ENCODE results near the gene KCNQ1OT1.

The KCNQ1OT1 gene

GRCh38 chr11:2651826-2652271 lies 47.9 kb downstream of the KCNQ1OT1 start:
- no peak overlapping the region for H3K9ac ChIP-seq (ENCODE audit: low read length)
- no peaks in the 10 kb centered on the region for H3K36me3 ChIP-seq (ENCODE audit: control insufficient read depth, insufficient read depth, low read length)

GRCh38 chr11:2651054-2651617 lies 48.7 kb downstream of the KCNQ1OT1 start:
- Histone ChIP-seq H3K79me2 (ENCODE audit: control insufficient read depth, insufficient read depth, low read length) (no peaks in the 10 kb centered on the region), H4K5ac (ENCODE audit: low read length) (no peak overlapping the region), H3K4me1 (ENCODE audit: control insufficient read depth, low read depth, low read length) (no peaks in the 10 kb centered on the region), H3K4me3 (ENCODE audit: low read length) (no peak overlapping the region), H3K56ac (ENCODE audit: low read length) (no peak overlapping the region), H3K79me1 (ENCODE audit: low read length) (no peaks in the 10 kb centered on the region), H3K23ac (ENCODE audit: low read length) (no peak overlapping the region), H3K9ac (ENCODE audit: low read length) (no peak overlapping the region), H3K36me3 (ENCODE audit: control insufficient read depth, insufficient read depth, low read length) (no peaks in the 10 kb centered on the region), H2AK5ac (ENCODE audit: low read length) (no peak overlapping the region), H3K18ac (ENCODE audit: low read length) (no peak overlapping the region), H3K4ac (ENCODE audit: low read depth, low read length) (no peak overlapping the region), H2BK120ac (ENCODE audit: low read depth, low read length) (no peak overlapping the region), H3K4me2 (ENCODE audit: low read length) (no peak overlapping the region), H2BK15ac (replicated peaks; ENCODE audit: low read depth) (no peak overlapping the region), H2BK5ac (ENCODE audit: low read length) (no peak overlapping the region), H3K27me3 (ENCODE audit: insufficient read depth, low read length, poor library complexity) (no peaks in the 10 kb centered on the region), H3K27ac (ENCODE audit: low read depth, low read length) (no peak overlapping the region), H4K8ac (ENCODE audit: low read depth, low read length) (no peak overlapping the region)
- no peak for DNase-seq
- no CpG with 5 or more reads among the region's 4 CpGs for WGBS (ENCODE audit: extremely low coverage, insufficient coverage, low lambda C conversion rate)

More at GRCh38 chr11:2651826-2652271, 47.9 kb downstream of the KCNQ1OT1 start:
- DNase-seq, result no peak
- no CpG with 5 or more reads among the region's 7 CpGs for WGBS (ENCODE audit: extremely low coverage, insufficient coverage, low lambda C conversion rate)
- H3K18ac ChIP-seq (ENCODE audit: low read length), result no peak overlapping the region
- no peak overlapping the region for H3K4me3 ChIP-seq (ENCODE audit: low read length)
- H4K5ac ChIP-seq (ENCODE audit: low read length), result no peak overlapping the region
- H3K4ac ChIP-seq (ENCODE audit: low read depth, low read length), result no peak overlapping the region
- H3K23ac ChIP-seq (ENCODE audit: low read length), result no peak overlapping the region
- H3K4me2 ChIP-seq (ENCODE audit: low read length), result no peak overlapping the region
- no peaks in the 10 kb centered on the region for H3K27me3 ChIP-seq (ENCODE audit: insufficient read depth, low read length, poor library complexity)
- no peak overlapping the region for H2BK5ac ChIP-seq (ENCODE audit: low read length)
- H3K79me1 ChIP-seq (ENCODE audit: low read length), result no peaks in the 10 kb centered on the region
- H3K79me2 ChIP-seq (ENCODE audit: control insufficient read depth, insufficient read depth, low read length), result no peaks in the 10 kb centered on the region
- no peak overlapping the region for H2BK15ac ChIP-seq (replicated peaks; ENCODE audit: low read depth)
- no peak overlapping the region for H2BK120ac ChIP-seq (ENCODE audit: low read depth, low read length)
- no peak overlapping the region for H2AK5ac ChIP-seq (ENCODE audit: low read length)
- H3K4me1 ChIP-seq (ENCODE audit: control insufficient read depth, low read depth, low read length), result no peaks in the 10 kb centered on the region
- H3K27ac ChIP-seq (ENCODE audit: low read depth, low read length), result no peak overlapping the region
- H4K8ac ChIP-seq (ENCODE audit: low read depth, low read length), result no peak overlapping the region
- H3K56ac ChIP-seq (ENCODE audit: low read length), result no peak overlapping the region

GRCh38 chr11:2650343-2650867 lies 49.4 kb downstream of the KCNQ1OT1 start:
- Histone ChIP-seq H3K9ac (ENCODE audit: low read length) (no peak overlapping the region), H3K79me1 (ENCODE audit: low read length) (no peaks in the 10 kb centered on the region), H3K4me3 (ENCODE audit: low read length) (no peak overlapping the region), H3K4me1 (ENCODE audit: control insufficient read depth, low read depth, low read length) (no peaks in the 10 kb centered on the region), H2AK5ac (ENCODE audit: low read length) (no peak overlapping the region), H3K79me2 (ENCODE audit: control insufficient read depth, insufficient read depth, low read length) (no peaks in the 10 kb centered on the region), H3K23ac (ENCODE audit: low read length) (no peak overlapping the region), H3K36me3 (ENCODE audit: control insufficient read depth, insufficient read depth, low read length) (no peaks in the 10 kb centered on the region), H2BK15ac (replicated peaks; ENCODE audit: low read depth) (no peak overlapping the region), H4K5ac (ENCODE audit: low read length) (no peak overlapping the region), H4K8ac (ENCODE audit: low read depth, low read length) (no peak overlapping the region), H3K27me3 (ENCODE audit: insufficient read depth, low read length, poor library complexity) (no peaks in the 10 kb centered on the region), H2BK5ac (ENCODE audit: low read length) (no peak overlapping the region), H3K27ac (ENCODE audit: low read depth, low read length) (no peak overlapping the region), H2BK120ac (ENCODE audit: low read depth, low read length) (no peak overlapping the region), H3K56ac (ENCODE audit: low read length) (no peak overlapping the region), H3K18ac (ENCODE audit: low read length) (no peak overlapping the region), H3K4me2 (ENCODE audit: low read length) (no peak overlapping the region), H3K4ac (ENCODE audit: low read depth, low read length) (no peak overlapping the region)
- WGBS (ENCODE audit: extremely low coverage, insufficient coverage, low lambda C conversion rate), result no CpG with 5 or more reads among the region's 2 CpGs
- no peak for DNase-seq

GRCh38 chr11:2649848-2650247 lies 49.9 kb downstream of the KCNQ1OT1 start:
- Histone ChIP-seq H3K4me2 (ENCODE audit: low read length) (no peak overlapping the region), H3K27me3 (ENCODE audit: insufficient read depth, low read length, poor library complexity) (peaks cover 1% of the 10 kb centered on the region), H2BK5ac (ENCODE audit: low read length) (no peak overlapping the region), H3K9ac (ENCODE audit: low read length) (no peak overlapping the region), H4K5ac (ENCODE audit: low read length) (no peak overlapping the region), H3K79me2 (ENCODE audit: control insufficient read depth, insufficient read depth, low read length) (no peaks in the 10 kb centered on the region), H3K4me3 (ENCODE audit: low read length) (no peak overlapping the region), H2AK5ac (ENCODE audit: low read length) (no peak overlapping the region), H2BK120ac (ENCODE audit: low read depth, low read length) (no peak overlapping the region), H3K4ac (ENCODE audit: low read depth, low read length) (no peak overlapping the region), H2BK15ac (replicated peaks; ENCODE audit: low read depth) (no peak overlapping the region), H3K56ac (ENCODE audit: low read length) (no peak overlapping the region), H3K23ac (ENCODE audit: low read length) (no peak overlapping the region), H3K4me1 (ENCODE audit: control insufficient read depth, low read depth, low read length) (no peaks in the 10 kb centered on the region), H3K79me1 (ENCODE audit: low read length) (no peaks in the 10 kb centered on the region), H3K18ac (ENCODE audit: low read length) (no peak overlapping the region), H3K27ac (ENCODE audit: low read depth, low read length) (no peak overlapping the region), H3K36me3 (ENCODE audit: control insufficient read depth, insufficient read depth, low read length) (no peaks in the 10 kb centered on the region), H4K8ac (ENCODE audit: low read depth, low read length) (no peak overlapping the region)
- no peak for DNase-seq
- no CpG with 5 or more reads among the region's 2 CpGs for WGBS (ENCODE audit: extremely low coverage, insufficient coverage, low lambda C conversion rate)

- Histone ChIP-seq H3K27ac (ENCODE audit: low read depth, low read length) (no peak overlapping the region), H2BK5ac (ENCODE audit: low read length) (no peak overlapping the region), H3K56ac (ENCODE audit: low read length) (no peak overlapping the region), H3K23ac (ENCODE audit: low read length) (no peak overlapping the region), H4K8ac (ENCODE audit: low read depth, low read length) (no peak overlapping the region), H2BK120ac (ENCODE audit: low read depth, low read length) (no peak overlapping the region), H3K36me3 (ENCODE audit: control insufficient read depth, insufficient read depth, low read length) (no peaks in the 10 kb centered on the region), H3K18ac (ENCODE audit: low read length) (no peak overlapping the region), H3K27me3 (ENCODE audit: insufficient read depth, low read length, poor library complexity) (peaks cover 3% of the 10 kb centered on the region), H3K4me2 (ENCODE audit: low read length) (no peak overlapping the region), H3K9ac (ENCODE audit: low read length) (no peak overlapping the region), H2AK5ac (ENCODE audit: low read length) (no peak overlapping the region), H3K4ac (ENCODE audit: low read depth, low read length) (no peak overlapping the region), H2BK15ac (replicated peaks; ENCODE audit: low read depth) (no peak overlapping the region), H3K79me2 (ENCODE audit: control insufficient read depth, insufficient read depth, low read length) (no peaks in the 10 kb centered on the region), H3K4me3 (ENCODE audit: low read length) (no peak overlapping the region), H3K79me1 (ENCODE audit: low read length) (no peaks in the 10 kb centered on the region), H3K4me1 (ENCODE audit: control insufficient read depth, low read depth, low read length) (no peaks in the 10 kb centered on the region), H4K5ac (ENCODE audit: low read length) (no peak overlapping the region)
- no peak for DNase-seq
Observed at GRCh38 chr11:2649400-2649799, 50.4 kb downstream of the KCNQ1OT1 start.

GRCh38 chr11:2647953-2648352 lies 51.8 kb downstream of the KCNQ1OT1 start:
- Histone ChIP-seq H2BK15ac (replicated peaks; ENCODE audit: low read depth) (no peak overlapping the region), H3K4ac (ENCODE audit: low read depth, low read length) (no peak overlapping the region), H3K27ac (ENCODE audit: low read depth, low read length) (no peak overlapping the region), H2AK5ac (ENCODE audit: low read length) (no peak overlapping the region), H3K4me3 (ENCODE audit: low read length) (no peak overlapping the region), H3K9ac (ENCODE audit: low read length) (no peak overlapping the region), H3K18ac (ENCODE audit: low read length) (no peak overlapping the region), H3K56ac (ENCODE audit: low read length) (no peak overlapping the region), H3K4me2 (ENCODE audit: low read length) (no peak overlapping the region), H3K23ac (ENCODE audit: low read length) (no peak overlapping the region), H2BK120ac (ENCODE audit: low read depth, low read length) (no peak overlapping the region), H2BK5ac (ENCODE audit: low read length) (no peak overlapping the region), H3K4me1 (ENCODE audit: control insufficient read depth, low read depth, low read length) (no peaks in the 10 kb centered on the region), H4K8ac (ENCODE audit: low read depth, low read length) (no peak overlapping the region), H3K36me3 (ENCODE audit: control insufficient read depth, insufficient read depth, low read length) (no peaks in the 10 kb centered on the region), H4K5ac (ENCODE audit: low read length) (no peak overlapping the region), H3K27me3 (ENCODE audit: insufficient read depth, low read length, poor library complexity) (peaks cover 3% of the 10 kb centered on the region), H3K79me2 (ENCODE audit: control insufficient read depth, insufficient read depth, low read length) (no peaks in the 10 kb centered on the region), H3K79me1 (ENCODE audit: low read length) (no peaks in the 10 kb centered on the region)
- no peak for DNase-seq
- no CpG with 5 or more reads among the region's 6 CpGs for WGBS (ENCODE audit: extremely low coverage, insufficient coverage, low lambda C conversion rate)

Data from mesendoderm (in vitro differentiated cells).